OCI-LY7 (cell line): Measurements from ENCODE around the gene AHSG. TPM values are rescaled to one million over a fixed set of nuclear protein-coding genes. Genes with fewer than 3 reads are reported as not detected.
A peak's percentile ranks its signal among the peaks of the same experiment; 100 is the strongest.
"Not testable (repeated sequence)": the region's sequence is repeated elsewhere in the genome, so short reads cannot be mapped to it uniquely, and the experiment has no call there.

ENCODE experiments used
- BruUV-seq: library from RNA; stranded (reverse); fragments of 400-500 nt; replicated peaks from 2 replicates; lab custom pipeline; 2021; lab: Mats Ljungman, UMichigan
- CTCF ChIA-PET: fragments of 300-600 bp; sonication (Branson Sonifier 250); formaldehyde crosslinking; loops from one replicate; lab custom pipeline; 2022; ENCODE audit warnings: antibody characterized with exemption; ENCODE audit not compliant: unreplicated experiment; lab: Charles Lee
- POLR2A ChIA-PET: fragments of 300-600 bp; sonication (Branson Sonifier 250); formaldehyde crosslinking; loops from one replicate; lab custom pipeline; 2022; ENCODE audit warnings: antibody characterized with exemption; lab: Charles Lee
- DNase-seq: peaks from one replicate; pipeline ENCODE4 v3.0.0-alpha.2; 2015; ENCODE audit warnings: low spot score
- H2AFZ ChIP-seq: fragments of 200-600 bp; sonication (generic), shearing (Covaris generic); 2 replicates; pipeline ENCODE4 v1.6.1; 2014; ENCODE audit warnings: mild to moderate bottlenecking, antibody characterized with exemption, low read length, moderate library complexity
- H3K27ac ChIP-seq: fragments of 200-600 bp; sonication (generic); 2 replicates; pipeline ENCODE4 v1.5.1; 2014; ENCODE audit warnings: mixed run types, low read depth, mild to moderate bottlenecking, moderate library complexity, low read length, inconsistent platforms; ENCODE audit not compliant: poor library complexity, severe bottlenecking
- H3K36me3 ChIP-seq: fragments of 200-600 bp; sonication (generic); 2 replicates; pipeline ENCODE4 v1.6.1; 2014; ENCODE audit warnings: mild to moderate bottlenecking, antibody characterized with exemption, low read length, moderate library complexity, mixed read lengths; ENCODE audit not compliant: insufficient read depth
- H3K4me1 ChIP-seq: fragments of 200-600 bp; sonication (generic); 2 replicates; pipeline ENCODE4 v1.5.1; 2014; ENCODE audit warnings: mild to moderate bottlenecking, low read length; ENCODE audit not compliant: insufficient read depth, poor library complexity, severe bottlenecking
- H3K4me2 ChIP-seq: fragments of 200-600 bp; sonication (generic); 2 replicates; pipeline ENCODE4 v1.6.1; 2014; ENCODE audit warnings: mild to moderate bottlenecking, low read length
- H3K4me3 ChIP-seq: fragments of 200-600 bp; sonication (generic); 2 replicates; pipeline ENCODE4 v1.5.1; 2014; ENCODE audit warnings: mild to moderate bottlenecking, low read depth, low read length; ENCODE audit not compliant: poor library complexity, severe bottlenecking
- H3K79me2 ChIP-seq: fragments of 200-600 bp; sonication (generic); 2 replicates; pipeline ENCODE4 v1.6.1; 2016; ENCODE audit warnings: low read depth, mild to moderate bottlenecking, low read length, moderate library complexity, mixed read lengths; ENCODE audit not compliant: insufficient read depth
- H3K9me2 ChIP-seq: fragments of 200-600 bp; sonication (generic); 2 replicates; pipeline ENCODE4 v1.6.1; 2016; ENCODE audit warnings: mild to moderate bottlenecking, low read length, mixed read lengths; ENCODE audit not compliant: insufficient read depth
- H3K9me3 ChIP-seq: fragments of 200-600 bp; sonication (generic); 2 replicates; pipeline ENCODE4 v1.6.1; 2014; ENCODE audit warnings: mild to moderate bottlenecking, mixed run types, low read length, mixed read lengths
- H4K20me1 ChIP-seq: fragments of 200-600 bp; sonication (generic); 2 replicates; pipeline ENCODE4 v1.6.1; 2014; ENCODE audit warnings: mild to moderate bottlenecking, antibody characterized with exemption, low read length, moderate library complexity, mixed read lengths; ENCODE audit not compliant: insufficient read depth
- EZH2phosphoT487 ChIP-seq: fragments of 200-600 bp; sonication (generic); IDR thresholded peaks from 2 replicates; pipeline ENCODE4 v1.6.1; 2018; ENCODE audit warnings: low read depth, borderline replicate concordance, mild to moderate bottlenecking, mixed run types, antibody characterized with exemption, low read length, moderate library complexity, mixed read lengths
- intact Hi-C: fragments of 100-400 bp; cut with micrococcal nuclease; formaldehyde crosslinking; loops from one replicate; pipeline ENCODE4 v1.10.0; 2022; ENCODE audit not compliant: unreplicated experiment
- total RNA-seq, 2 experiments: library from RNA; depleted of rRNA in 1 of 2; stranded (reverse); fragments of >200 nt in 1 of 2; shearing (Covaris generic) in 1 of 2; gene quantifications; 2 replicates each; pipeline ENCODE4 v1.2.3, GENCODE V29; 2014 to 2022
- TF ChIP-seq, protein P1 (sequence below): fragments of 200-600 bp; sonication (generic); conservative IDR thresholded peaks from 2 replicates; pipeline ENCODE4 v1.5.1; 2014; ENCODE audit warnings: mild to moderate bottlenecking, antibody characterized with exemption, low read length, moderate library complexity, mixed read lengths

Gene AHSG
- total RNA-seq, 2 experiments from 2014 or later, result not detected

DNA sequence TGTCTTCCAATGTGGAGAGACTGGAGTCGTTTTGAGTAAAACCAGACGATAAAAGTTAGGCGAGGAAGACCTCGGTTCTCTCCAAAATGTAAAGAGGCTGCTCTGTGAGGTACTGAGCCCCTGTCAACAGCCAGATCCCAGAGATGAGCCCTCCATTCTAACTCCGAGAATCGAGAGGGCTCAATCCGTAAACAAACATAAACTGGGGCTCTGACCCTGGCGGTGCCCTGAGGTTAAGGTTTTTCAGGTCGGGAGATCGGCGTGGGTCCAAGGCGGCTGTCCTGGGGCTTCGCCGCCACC lies 46.1 kb upstream of the AHSG start:
- peaks cover 27% of the 10 kb centered on the region for H3K36me3 ChIP-seq
- TF ChIP-seq, protein P1, sequence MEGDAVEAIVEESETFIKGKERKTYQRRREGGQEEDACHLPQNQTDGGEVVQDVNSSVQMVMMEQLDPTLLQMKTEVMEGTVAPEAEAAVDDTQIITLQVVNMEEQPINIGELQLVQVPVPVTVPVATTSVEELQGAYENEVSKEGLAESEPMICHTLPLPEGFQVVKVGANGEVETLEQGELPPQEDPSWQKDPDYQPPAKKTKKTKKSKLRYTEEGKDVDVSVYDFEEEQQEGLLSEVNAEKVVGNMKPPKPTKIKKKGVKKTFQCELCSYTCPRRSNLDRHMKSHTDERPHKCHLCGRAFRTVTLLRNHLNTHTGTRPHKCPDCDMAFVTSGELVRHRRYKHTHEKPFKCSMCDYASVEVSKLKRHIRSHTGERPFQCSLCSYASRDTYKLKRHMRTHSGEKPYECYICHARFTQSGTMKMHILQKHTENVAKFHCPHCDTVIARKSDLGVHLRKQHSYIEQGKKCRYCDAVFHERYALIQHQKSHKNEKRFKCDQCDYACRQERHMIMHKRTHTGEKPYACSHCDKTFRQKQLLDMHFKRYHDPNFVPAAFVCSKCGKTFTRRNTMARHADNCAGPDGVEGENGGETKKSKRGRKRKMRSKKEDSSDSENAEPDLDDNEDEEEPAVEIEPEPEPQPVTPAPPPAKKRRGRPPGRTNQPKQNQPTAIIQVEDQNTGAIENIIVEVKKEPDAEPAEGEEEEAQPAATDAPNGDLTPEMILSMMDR, result no peak
- no peak for TF ChIP-seq EZH2phosphoT487
- CTCF ChIA-PET, result interaction anchor here (1.0 kb wide), 1 partner anchor 56 kb away, joined by 3 read pairs; no protein-coding TSS in a partner anchor
- H4K20me1 ChIP-seq, result no peaks in the 10 kb centered on the region
- DNase-seq, result no peak
- H3K9me2 ChIP-seq, result no peaks in the 10 kb centered on the region
- H2AFZ ChIP-seq, result peak overlapping the region; percentile 80
- peak overlapping the region; percentile 100 for H3K4me2 ChIP-seq
- peak overlapping the region; percentile 80 for H3K4me3 ChIP-seq
- intact Hi-C loops, result loop anchor here (5.0 kb wide), 2 partner anchors 241 to 629 kb away; partner anchors contain the start of genes RFC4 and TRA2B
- H3K9me3 ChIP-seq, result no peaks in the 10 kb centered on the region
- no TSS peak for BruUV-seq
- H3K79me2 ChIP-seq, result peaks cover 54% of the 10 kb centered on the region
- H3K4me1 ChIP-seq, result peaks cover 23% of the 10 kb centered on the region
- POLR2A ChIA-PET, result interaction anchor here (0.7 to 2.0 kb wide), 7 partner anchors 9 to 50 kb away, joined by 4 to 7 read pairs (median 4); no protein-coding TSS in a partner anchor
- H3K27ac ChIP-seq, result peak overlapping the region; percentile 79

DNA sequence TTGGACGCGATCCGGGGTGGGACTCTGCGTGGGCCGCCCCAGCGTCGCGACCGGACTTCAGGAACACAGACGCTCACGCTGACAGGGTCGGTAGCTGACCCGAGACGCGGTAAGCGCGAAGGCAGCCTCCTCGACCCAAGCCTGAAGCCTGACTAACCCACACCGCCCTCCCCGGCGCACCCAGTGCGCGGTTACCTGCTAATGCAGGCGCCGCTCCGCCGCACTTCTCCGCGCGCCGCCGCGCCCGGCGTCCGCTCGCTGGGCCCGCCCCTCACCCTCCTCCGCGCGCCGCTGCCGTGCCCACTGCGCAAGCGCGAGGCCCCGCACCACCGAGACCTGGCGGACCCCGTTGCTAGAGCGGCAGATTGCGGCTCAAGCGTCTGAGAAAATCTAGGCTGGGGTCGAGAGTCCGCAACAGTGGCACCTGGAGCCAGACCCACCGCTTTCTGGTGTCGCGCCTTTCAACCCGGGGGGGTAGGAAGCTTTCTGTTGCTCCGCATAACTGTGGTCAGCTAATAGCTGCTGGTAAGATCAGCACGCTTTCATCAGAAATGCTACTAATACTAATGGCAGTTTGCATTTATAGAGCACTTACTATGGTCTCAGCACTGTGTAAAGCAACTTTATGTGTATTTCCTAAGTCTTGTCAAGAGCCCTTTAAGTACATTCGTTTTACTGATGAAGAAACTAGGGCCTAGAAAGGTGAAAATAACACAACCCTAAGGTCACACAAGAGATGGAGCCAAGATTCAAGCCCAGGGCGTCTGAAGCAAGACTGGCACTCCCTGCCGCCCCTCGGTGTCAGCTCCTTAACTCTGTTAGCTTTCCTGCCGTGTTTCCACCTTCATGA lies 45.6 kb upstream of the AHSG start, which contains the start of gene TBCCD1:
Gene TBCCD1, minus strand, starts transcription at position 268 of the 850 bp plus-strand sequence. CDS start 3,010 bp downstream, outside the sequence.
- H3K4me2 ChIP-seq, result peak within 1 kb of the TSS; percentile 100
- TF ChIP-seq, protein P1, result no peak
- no peak for TF ChIP-seq EZH2phosphoT487
- no peaks in the 10 kb centered on the region for H3K9me3 ChIP-seq
- no peaks in the 10 kb centered on the region for H3K9me2 ChIP-seq
- peaks cover 27% of the 10 kb centered on the region for H3K4me1 ChIP-seq
- ChIA-PET POLR2A (interaction anchor here (0.6 to 1.7 kb wide), 12 partner anchors 10 to 1183 kb away, joined by 3 to 6 read pairs (median 4); partner anchors contain the start of gene EIF4A2), CTCF (interaction anchor here (0.8 to 1.3 kb wide), 2 partner anchors 33 to 49 kb away, joined by 3 read pairs; no protein-coding TSS in a partner anchor)
- DNase-seq, result peak; percentile 94
- H3K27ac ChIP-seq, result peak within 1 kb of the TSS; percentile 79
- peak within 1 kb of the TSS; percentile 97 for H2AFZ ChIP-seq
- intact Hi-C loops, result loop anchor here (5.0 kb wide), 2 partner anchors 240 to 630 kb away; partner anchors contain the start of genes RFC4 and TRA2B
- peak within 1 kb of the TSS; percentile 80 for H3K4me3 ChIP-seq
- BruUV-seq, result TSS peak; percentile 74
- peaks cover 26% of the 10 kb centered on the region for H3K36me3 ChIP-seq
- no peaks in the 10 kb centered on the region for H4K20me1 ChIP-seq
- H3K79me2 ChIP-seq, result peaks cover 60% of the 10 kb centered on the region

DNA sequence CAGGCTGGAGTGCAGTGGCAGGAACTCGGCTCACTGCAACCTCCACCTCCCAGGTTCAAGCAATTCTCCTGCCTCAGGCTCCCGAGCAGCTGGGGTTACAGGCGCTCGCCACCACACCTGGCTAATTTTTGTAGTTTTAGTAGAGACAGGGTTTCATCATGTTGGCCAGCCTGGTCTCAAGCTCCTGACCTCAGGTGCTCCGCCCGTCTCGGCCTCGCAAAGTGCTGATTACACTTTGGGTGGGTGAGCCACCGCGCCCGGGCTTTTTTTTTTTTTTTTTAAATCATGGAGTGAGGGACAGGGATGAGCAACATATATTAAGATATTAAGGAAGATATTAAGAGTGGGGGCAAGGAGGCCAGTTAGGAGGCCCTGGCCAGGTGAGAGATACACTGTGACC lies 43.5 kb upstream of the AHSG start:
- Histone ChIP-seq H3K4me1 (peaks cover 34% of the 10 kb centered on the region), H3K36me3 (peaks cover 28% of the 10 kb centered on the region), H3K4me2 (peak overlapping the region; percentile 93), H3K4me3 (peak overlapping the region; percentile 79), H3K79me2 (peaks cover 78% of the 10 kb centered on the region), H3K27ac (peak overlapping the region; percentile 60)
- ChIA-PET POLR2A (interaction anchor here (0.6 to 2.7 kb wide), 15 partner anchors 10 to 643 kb away, joined by 3 to 18 read pairs (median 4); partner anchors contain the start of genes EIF4A2 and RFC4), CTCF (interaction anchor here (1.7 kb wide), 1 partner anchor 44 kb away, joined by 4 read pairs; no protein-coding TSS in a partner anchor)
- not testable (repeated sequence) for H3K9me2 ChIP-seq, DNase-seq, H2AFZ ChIP-seq, H4K20me1 ChIP-seq, BruUV-seq, H3K9me3 ChIP-seq
- intact Hi-C loops, result loop anchor here (5.0 kb wide), 2 partner anchors 238 to 632 kb away; partner anchors contain the start of genes RFC4 and TRA2B
